NB4 (cell line): Measurements from ENCODE around the gene HLA-DMA.

Source experiments
- DNase-seq: peaks from one replicate; pipeline ENCODE4 v3.0.0; 2010; ENCODE audit warnings: low read depth
- H3K4me3 ChIP-seq: one replicate; pipeline ENCODE4 v1.5.1; 2011; ENCODE audit warnings: mild to moderate bottlenecking, low read depth, low read length, moderate library complexity
- CTCF ChIP-seq: IDR thresholded peaks from one replicate; pipeline ENCODE4 v1.5.1; 2012; ENCODE audit warnings: low read depth, low read length
- MYC ChIP-seq: IDR thresholded peaks from 2 replicates; pipeline ENCODE4 v1.6.1; 2011; ENCODE audit warnings: low read depth, low read length
- POLR2A ChIP-seq: IDR thresholded peaks from 2 replicates; pipeline ENCODE4 v1.6.1; 2011; ENCODE audit warnings: mild to moderate bottlenecking; ENCODE audit not compliant: insufficient read length; ENCODE audit errors: extremely low read depth
- TF ChIP-seq, protein P1 (sequence below): IDR thresholded peaks from 2 replicates; pipeline ENCODE4 v1.6.1; 2011; ENCODE audit warnings: low read depth, low read length

HLA-DMA gene

GRCh38 chr6:32982084-32982701, 29.3 kb upstream of the HLA-DMA start:
- TF ChIP-seq POLR2A (no peak), MYC (no peak), CTCF (no peak)
- TF ChIP-seq, protein P1, sequence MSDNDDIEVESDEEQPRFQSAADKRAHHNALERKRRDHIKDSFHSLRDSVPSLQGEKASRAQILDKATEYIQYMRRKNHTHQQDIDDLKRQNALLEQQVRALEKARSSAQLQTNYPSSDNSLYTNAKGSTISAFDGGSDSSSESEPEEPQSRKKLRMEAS: no peak
- no peak overlapping the region for H3K4me3 ChIP-seq
- peak; percentile 50 for DNase-seq

- no peak overlapping the region for H3K4me3 ChIP-seq
- DNase-seq: peak; percentile 27
- TF ChIP-seq, protein P1: no peak
- TF ChIP-seq MYC: no peak
- no peak for TF ChIP-seq POLR2A
- no peak for TF ChIP-seq CTCF
Measured at GRCh38 chr6:32980488-32981038, 27.7 kb upstream of the HLA-DMA start.

DNA sequence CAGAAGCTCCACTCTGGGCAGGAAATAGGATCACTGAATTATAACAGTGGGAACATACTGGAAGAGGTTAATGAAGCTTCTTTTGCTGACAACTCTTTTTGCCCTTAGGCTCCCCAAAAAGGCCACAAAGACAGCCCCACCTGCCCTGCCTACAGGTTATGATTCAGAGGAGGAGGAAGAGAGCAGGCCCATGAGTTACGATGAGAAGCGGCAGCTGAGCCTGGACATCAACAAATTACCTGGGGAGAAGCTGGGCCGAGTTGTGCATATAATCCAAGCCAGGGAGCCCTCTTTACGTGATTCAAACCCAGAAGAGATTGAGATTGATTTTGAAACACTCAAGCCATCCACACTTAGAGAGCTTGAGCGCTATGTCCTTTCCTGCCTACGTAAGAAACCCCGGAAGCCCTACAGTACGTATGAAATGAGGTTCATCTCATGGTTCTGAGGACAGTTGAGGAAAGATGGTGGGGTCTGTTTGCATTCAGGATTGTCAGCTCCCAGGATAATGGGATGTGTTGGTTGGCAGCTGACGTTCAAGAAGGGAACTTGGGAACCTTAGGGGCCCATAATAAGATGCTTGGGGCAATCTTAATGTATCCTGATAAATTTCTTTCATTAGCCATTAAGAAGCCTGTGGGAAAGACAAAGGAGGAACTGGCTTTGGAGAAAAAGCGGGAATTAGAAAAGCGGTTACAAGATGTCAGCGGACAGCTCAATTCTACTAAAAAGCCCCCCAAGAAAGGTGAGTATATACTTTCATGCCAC, 27.0 kb upstream of the HLA-DMA start:
- H3K4me3 ChIP-seq: no peak overlapping the region
- DNase-seq: no peak
- TF ChIP-seq MYC (no peak), CTCF (no peak), POLR2A (no peak)
- TF ChIP-seq, protein P1: no peak

- H3K4me3 ChIP-seq: no peak overlapping the region
- DNase-seq: no peak
- TF ChIP-seq CTCF: no peak
- no peak for TF ChIP-seq POLR2A
- TF ChIP-seq MYC: no peak
- TF ChIP-seq, protein P1: no peak
Measured at GRCh38 chr6:32977953-32978324, 25.0 kb upstream of the HLA-DMA start.

- H3K4me3 ChIP-seq: peak overlapping the region; percentile 3
- TF ChIP-seq MYC (no peak), POLR2A (no peak), CTCF (no peak)
- TF ChIP-seq, protein P1: no peak
- DNase-seq: no peak
Measured at GRCh38 chr6:32977272-32977952, 24.5 kb upstream of the HLA-DMA start.
